NCI-H1436 treated with DMSO at 0.1 percent for 48 hours (cell line): ENCODE measurements around the gene DAB1.
"Not testable (repeated sequence)": the region's sequence is repeated elsewhere in the genome, so short reads cannot be mapped to it uniquely, and the experiment has no call there.

ENCODE experiments used
- DNase-seq: peaks from one replicate; lab custom pipeline; 2025; lab: John Stamatoyannopoulos, UW

The DAB1 gene

GRCh38 chr1:57360846-57361407, 62.9 kb downstream of the DAB1 start:
- no peak for DNase-seq

DNA sequence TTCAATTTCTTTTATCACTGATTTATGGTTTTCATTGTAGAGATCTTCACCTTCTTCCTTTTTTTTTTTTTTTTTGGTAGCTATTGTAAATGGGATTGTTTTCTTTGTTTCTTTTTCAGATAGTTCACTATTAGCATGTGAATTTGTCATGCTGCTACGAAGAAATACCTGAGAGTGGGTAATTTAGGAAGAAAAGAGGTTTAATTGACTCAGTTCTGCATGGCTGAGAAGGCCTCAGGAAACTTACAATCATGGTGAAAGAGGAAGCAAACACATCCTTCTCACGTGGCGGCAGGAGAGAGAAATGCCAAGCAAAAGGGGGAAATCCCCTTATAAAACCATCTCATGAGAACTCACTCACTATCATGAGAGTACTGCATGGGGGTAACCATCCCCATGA, 66.4 kb downstream of the DAB1 start:
- DNase-seq: no peak

DNA sequence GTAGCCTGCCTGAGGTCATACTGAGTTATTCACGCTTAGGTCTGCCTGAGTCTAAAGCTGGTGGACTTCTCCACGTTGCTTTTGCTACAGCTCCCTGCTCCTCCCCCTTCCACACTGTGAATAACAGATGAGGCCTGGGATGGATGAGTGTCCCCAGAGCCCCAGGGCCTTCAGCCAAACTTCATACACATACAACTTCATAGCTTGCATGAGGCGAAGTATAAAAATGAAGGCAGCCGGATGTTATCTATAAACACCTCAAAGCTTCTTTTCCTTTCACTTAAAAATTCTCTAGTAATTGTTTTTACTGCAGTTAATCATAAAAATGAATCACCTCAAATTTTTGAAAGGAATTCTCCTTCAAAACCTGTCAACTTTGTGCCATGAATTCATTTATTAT, 70.2 kb downstream of the DAB1 start:
- no peak for DNase-seq

DNA sequence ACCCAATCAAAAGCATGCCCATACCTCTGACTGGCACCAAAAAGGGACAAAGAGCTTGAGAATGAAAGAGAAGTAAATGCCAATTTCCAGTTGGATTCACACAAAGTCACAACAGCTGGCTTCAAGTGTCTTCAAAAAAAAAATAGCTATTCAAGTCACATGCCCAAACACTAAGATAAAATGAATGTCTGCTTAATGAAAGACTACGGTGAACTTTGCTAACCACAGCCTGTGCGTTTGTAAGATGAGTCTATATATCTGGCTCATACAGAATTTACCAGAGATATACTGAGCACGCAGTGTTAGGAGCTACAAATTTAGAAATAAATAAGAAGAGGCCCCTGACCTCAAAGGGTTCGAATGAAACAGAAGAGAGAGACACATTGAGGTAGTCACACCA, 73.2 kb downstream of the DAB1 start:
- DNase-seq: no peak

DNA sequence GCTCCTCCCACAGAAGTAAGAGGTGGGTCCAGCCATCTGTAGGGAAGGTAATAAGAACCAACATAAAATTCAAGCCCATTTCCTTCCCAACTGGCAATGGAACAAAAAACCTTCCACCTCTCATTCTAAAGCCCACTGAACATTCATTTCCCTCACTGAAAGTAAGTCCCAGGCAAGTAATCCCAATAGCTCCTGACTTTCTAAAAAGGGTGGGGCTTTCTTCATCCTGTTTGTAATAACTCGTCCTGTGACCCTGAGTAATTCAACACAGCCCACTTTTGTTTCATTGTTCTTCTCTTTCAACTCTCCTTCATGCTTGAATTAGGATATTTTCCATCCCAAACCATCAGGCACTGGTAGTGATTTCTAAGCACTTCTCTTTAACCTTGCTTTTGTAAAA, 74.9 kb downstream of the DAB1 start:
- DNase-seq: no peak

DNA sequence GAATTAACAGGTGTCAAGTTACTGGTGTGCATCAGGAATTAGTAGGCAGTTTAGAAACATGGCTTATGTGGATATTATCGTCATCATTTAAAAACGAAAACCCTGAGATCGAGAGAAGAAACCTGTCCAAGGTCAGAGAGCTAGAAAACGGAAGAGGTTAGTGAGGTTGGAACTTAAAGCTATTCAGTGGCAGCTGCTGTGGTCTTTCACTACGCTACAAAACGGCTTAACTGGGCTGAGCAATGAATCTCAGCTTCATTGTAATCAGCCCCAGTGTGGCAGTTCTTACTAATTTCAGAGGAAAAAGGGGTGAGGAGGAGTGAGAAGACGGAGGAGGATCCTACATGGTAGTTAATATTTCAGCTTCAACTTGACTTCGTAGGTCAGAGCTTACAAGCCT, 77.9 kb downstream of the DAB1 start:
- no peak for DNase-seq

DNA sequence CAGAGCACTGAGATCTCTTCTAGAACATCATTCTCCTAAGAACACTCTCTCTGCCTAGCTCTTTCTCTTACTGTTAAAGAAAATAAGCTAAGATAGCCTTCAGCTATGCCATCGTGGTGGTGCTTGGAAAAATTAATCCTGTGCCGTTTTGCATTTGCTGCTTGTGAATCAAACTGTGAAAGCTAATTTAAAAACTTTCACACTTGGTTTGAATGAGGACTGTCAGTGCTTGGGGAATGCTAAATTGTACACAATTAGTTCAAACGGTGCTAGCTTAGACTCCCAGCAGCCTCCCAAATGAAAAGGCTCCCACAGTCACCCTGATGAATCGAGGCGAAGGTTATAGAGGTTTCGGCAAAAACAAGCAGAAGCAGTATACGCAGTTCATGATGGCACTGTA, 79.6 kb downstream of the DAB1 start:
- no peak for DNase-seq

- DNase-seq: not testable (repeated sequence)
These were observed 80.5 kb downstream of the DAB1 start for GRCh38 chr1:57343298-57343915.

DNA sequence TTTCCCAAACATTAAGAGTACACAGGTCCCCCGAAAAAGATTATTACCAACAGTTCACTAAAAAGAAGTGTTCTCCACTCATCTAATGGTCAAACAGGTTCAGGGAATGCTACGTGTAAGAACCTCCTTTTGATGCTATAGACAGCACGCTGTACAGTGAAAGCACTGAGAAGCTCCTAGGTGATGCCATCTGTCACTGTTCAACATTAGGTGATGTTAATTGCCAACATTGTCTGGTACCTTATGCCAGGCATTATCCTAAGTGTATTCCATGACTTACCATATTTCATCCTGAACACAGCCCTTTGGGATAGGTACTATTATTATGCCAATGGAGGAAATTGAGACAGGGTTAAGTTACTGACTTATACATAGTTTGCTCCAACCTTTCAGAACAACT, 82.1 kb downstream of the DAB1 start:
- no peak for DNase-seq

DNA sequence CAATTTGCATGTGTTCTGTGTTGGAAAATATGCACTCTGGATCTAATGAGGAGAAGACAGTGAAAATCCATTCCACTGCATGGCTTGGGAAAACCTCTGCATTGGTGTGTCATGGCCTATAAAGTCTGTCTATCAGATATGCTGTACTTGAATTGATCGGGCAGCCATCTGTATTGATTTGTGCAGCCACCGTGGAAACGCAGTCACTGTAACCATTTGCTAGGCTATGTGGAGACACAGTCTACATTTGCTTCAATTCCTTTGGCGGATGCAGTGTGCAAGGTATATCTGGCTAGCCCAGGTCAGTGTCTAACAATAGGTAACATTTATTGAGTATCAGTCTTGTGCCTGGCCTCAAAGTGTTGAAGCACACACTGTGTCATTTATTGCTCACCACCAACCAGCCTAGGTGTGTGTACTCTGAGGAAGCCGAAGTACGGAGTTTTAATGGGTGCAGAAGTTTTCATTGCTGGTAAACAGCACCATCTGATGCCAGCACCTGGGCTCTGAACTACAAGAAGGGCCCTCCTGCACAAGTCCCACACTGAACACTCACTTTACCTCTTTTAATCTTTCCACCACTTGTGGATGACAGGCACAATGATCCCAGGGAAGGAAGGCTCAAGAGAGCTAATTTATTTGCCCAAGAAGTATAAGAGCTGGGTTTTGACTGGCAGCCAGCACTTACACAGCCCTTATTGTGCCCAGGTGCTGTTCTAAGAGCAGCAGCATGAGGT, 83.4 kb downstream of the DAB1 start:
- no peak for DNase-seq

GRCh38 chr1:57337623-57338022, 86.2 kb downstream of the DAB1 start:
- no peak for DNase-seq

- DNase-seq: no peak
These were observed 87.1 kb downstream of the DAB1 start for GRCh38 chr1:57336793-57337192.

- DNase-seq: no peak
These were observed 92.2 kb downstream of the DAB1 start for GRCh38 chr1:57331620-57332019.

- no peak for DNase-seq
These were observed 93.9 kb downstream of the DAB1 start for GRCh38 chr1:57329937-57330336.

GRCh38 chr1:57329001-57329527, 94.8 kb downstream of the DAB1 start:
- no peak for DNase-seq

DNA sequence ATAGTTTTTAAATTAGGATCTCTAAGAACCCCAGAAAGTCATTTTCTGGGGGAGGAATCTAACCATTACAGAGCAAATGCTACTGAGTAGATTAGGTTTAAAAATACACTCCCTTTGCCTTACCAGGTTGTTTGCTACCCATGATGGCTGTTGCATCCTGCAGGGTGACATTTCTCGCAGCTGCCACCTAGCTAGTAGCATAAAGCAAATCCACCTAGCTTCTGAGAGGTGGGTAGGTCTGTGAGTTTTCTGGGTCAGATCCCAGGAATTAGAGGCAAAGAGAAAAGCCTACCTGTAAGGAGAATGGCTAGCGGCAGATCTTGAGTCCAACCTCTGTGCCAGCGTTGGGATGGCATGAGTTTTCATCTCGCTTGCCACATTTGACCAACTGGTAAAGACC, 95.9 kb downstream of the DAB1 start:
- no peak for DNase-seq

DNA sequence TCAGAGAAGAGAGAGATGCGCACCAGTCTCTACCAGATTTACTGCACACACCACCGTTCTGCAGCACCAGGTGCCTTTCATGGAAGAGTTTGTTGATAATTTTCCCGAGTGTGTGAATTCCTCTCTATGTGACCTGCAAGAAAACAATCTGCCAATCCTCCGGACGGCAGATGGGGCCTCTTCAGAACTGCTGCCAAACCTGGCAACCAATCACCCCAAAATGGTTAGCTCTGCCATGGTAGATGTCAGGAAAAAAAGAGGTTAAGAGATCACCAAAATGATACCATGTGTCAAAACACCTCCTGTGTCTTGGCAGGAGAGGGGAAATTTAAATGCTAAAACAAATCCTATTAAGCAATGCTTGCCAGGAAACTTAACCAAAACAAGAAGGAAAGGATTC, 96.5 kb downstream of the DAB1 start:
- no peak for DNase-seq

GRCh38 chr1:57325536-57325935, 98.3 kb downstream of the DAB1 start:
- DNase-seq: no peak

GRCh38 chr1:57325117-57325516, 98.7 kb downstream of the DAB1 start:
- no peak for DNase-seq

DNA sequence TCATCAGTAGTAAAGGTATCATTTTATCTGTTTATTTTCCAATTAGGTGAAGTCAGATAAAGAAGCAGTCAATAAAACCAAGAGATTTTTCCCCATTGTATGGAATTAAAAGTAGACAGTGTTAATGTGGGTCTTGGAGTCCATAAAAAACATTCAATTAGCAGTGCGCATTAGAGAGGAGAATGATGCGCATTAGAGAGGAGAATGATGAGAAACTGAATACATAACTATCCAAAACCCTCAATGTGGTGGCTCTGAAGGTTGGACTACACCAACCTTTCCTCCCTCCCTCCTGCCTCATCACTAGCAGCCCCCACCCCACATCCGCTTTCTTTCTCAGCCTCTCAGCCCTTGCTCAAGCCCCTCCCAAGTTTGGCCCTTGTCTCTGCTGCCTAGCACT, 99.5 kb downstream of the DAB1 start:
- DNase-seq: no peak

GRCh38 chr1:57321776-57322175, 102.1 kb downstream of the DAB1 start:
- no peak for DNase-seq

GRCh38 chr1:57319791-57320190, 104.1 kb downstream of the DAB1 start:
- no peak for DNase-seq

DNA sequence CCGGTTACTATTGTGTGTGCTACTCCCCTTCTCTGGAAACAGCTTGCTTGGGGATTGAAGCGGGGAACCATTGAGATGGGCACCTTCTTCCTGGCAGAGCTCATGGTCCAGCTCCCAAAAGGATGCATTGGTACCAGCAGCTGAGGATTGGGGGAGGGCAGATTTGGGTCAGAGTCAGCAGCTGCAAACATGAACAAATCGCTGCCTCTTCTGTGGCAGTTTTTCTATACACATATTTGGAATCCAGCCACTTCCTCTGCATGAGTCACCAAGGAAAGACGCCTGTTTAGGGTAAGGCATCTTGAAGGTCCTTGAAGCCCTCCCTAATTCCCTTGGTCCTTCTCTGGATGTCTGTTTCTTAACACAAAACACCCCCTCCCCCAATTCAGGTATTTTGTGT, 104.7 kb downstream of the DAB1 start:
- DNase-seq: no peak

- DNase-seq: no peak
These were observed 107.0 kb downstream of the DAB1 start for GRCh38 chr1:57316861-57317260.
